Testis (tissue), 2 donors: Measurements from ENCODE around the gene LRG1.

Experiments
- CTCF ChIP-seq, 3 experiments: fragments of 450-650 bp in 2 of 3; fragments of 200-600 bp in 1 of 3; sonication (generic) in 1 of 3; IDR thresholded peaks; one replicate each; pipeline ENCODE4 v1.5.1; 2016 to 2019; ENCODE audit warnings: antibody characterized with exemption in 3 of 3, mild to moderate bottlenecking in 2 of 3, moderate library complexity in 1 of 3
- POLR2A ChIP-seq: fragments of 450-650 bp; IDR thresholded peaks from one replicate; pipeline ENCODE4 v1.6.1; 2017; ENCODE audit warnings: antibody characterized with exemption, mild to moderate bottlenecking, moderate library complexity

- TF ChIP-seq CTCF (IDR thresholded peaks at IDR 0.05) = no peak
- TF ChIP-seq POLR2A = no peak
Measured at GRCh38 chr19:4505570-4506448, 34.0 kb downstream of the LRG1 start.
